Measurements from ENCODE around the gene ISG15. TPM values are rescaled to one million over a fixed set of nuclear protein-coding genes. Genes with fewer than 3 reads are reported as not detected.

Gene ISG15
- total RNA-seq, 6 experiments from 2014 or later: 38.4 to 89.1 (median 42.1) TPM

DNA sequence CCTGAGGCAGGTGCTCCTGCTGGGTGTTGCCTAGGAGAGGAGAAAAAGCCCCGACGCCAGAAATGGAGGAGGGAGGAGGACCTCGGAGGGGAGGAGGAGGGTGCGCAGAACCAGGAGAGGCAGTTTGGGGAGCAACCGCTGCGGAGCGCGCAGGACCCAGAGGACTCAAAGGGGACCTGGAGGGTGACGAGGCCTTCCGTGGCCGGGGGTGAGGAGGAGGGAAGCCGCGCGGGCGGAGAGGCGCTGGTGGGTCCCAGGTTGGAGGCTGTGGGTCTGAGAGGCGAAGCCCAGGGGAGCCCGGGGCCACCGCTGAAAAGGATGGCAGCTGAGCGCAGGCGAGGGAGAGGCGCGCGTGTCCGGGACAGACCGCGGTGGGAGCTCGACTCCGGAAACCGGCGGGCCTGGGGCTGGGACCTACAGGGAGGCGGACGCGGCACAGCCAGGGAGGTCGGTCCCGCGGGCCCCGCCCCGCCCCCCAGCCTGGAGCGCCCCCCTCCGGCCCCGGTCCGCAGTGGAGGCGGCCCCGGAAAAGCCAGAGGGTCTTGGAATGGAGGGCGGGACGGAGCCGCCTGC lies 45.7 kb downstream of the ISG15 start:
- peak overlapping the region; percentile 11; the same call in 1 of the 2 replicates for H3K27ac Mint-ChIP-seq
- H3K9me3 Mint-ChIP-seq: no peaks in the 10 kb centered on the region
- DNase-seq: no peak
- TF ChIP-seq, protein P1, sequence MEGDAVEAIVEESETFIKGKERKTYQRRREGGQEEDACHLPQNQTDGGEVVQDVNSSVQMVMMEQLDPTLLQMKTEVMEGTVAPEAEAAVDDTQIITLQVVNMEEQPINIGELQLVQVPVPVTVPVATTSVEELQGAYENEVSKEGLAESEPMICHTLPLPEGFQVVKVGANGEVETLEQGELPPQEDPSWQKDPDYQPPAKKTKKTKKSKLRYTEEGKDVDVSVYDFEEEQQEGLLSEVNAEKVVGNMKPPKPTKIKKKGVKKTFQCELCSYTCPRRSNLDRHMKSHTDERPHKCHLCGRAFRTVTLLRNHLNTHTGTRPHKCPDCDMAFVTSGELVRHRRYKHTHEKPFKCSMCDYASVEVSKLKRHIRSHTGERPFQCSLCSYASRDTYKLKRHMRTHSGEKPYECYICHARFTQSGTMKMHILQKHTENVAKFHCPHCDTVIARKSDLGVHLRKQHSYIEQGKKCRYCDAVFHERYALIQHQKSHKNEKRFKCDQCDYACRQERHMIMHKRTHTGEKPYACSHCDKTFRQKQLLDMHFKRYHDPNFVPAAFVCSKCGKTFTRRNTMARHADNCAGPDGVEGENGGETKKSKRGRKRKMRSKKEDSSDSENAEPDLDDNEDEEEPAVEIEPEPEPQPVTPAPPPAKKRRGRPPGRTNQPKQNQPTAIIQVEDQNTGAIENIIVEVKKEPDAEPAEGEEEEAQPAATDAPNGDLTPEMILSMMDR (IDR thresholded peaks at IDR 0.05): peak; percentile 80
- peaks cover 9% of the 10 kb centered on the region; the same call in 1 of the 2 replicates for H3K4me1 Mint-ChIP-seq (ENCODE audit: low read depth)
- peaks cover 13% of the 10 kb centered on the region for H3K27me3 Mint-ChIP-seq (ENCODE audit: insufficient read depth)
- peaks cover 7% of the 10 kb centered on the region for H3K36me3 Mint-ChIP-seq (ENCODE audit: low read depth)
- peak overlapping the region; percentile 84 for H3K4me3 Mint-ChIP-seq

- peaks cover 13% of the 10 kb centered on the region for H3K27me3 Mint-ChIP-seq (ENCODE audit: insufficient read depth)
- H3K4me1 Mint-ChIP-seq (ENCODE audit: low read depth): peaks cover 9% of the 10 kb centered on the region; the same call in 1 of the 2 replicates
- DNase-seq: peak; percentile 51
- TF ChIP-seq, protein P1 (IDR thresholded peaks at IDR 0.05): peak; percentile 25
- H3K27ac Mint-ChIP-seq: no peak overlapping the region
- no peaks in the 10 kb centered on the region for H3K9me3 Mint-ChIP-seq
- H3K4me3 Mint-ChIP-seq: peak overlapping the region; percentile 42; the same call in 1 of the 2 replicates
- peaks cover 7% of the 10 kb centered on the region for H3K36me3 Mint-ChIP-seq (ENCODE audit: low read depth)
These were observed 46.4 kb downstream of the ISG15 start for GRCh38 chr1:1059494-1060280.

DNA sequence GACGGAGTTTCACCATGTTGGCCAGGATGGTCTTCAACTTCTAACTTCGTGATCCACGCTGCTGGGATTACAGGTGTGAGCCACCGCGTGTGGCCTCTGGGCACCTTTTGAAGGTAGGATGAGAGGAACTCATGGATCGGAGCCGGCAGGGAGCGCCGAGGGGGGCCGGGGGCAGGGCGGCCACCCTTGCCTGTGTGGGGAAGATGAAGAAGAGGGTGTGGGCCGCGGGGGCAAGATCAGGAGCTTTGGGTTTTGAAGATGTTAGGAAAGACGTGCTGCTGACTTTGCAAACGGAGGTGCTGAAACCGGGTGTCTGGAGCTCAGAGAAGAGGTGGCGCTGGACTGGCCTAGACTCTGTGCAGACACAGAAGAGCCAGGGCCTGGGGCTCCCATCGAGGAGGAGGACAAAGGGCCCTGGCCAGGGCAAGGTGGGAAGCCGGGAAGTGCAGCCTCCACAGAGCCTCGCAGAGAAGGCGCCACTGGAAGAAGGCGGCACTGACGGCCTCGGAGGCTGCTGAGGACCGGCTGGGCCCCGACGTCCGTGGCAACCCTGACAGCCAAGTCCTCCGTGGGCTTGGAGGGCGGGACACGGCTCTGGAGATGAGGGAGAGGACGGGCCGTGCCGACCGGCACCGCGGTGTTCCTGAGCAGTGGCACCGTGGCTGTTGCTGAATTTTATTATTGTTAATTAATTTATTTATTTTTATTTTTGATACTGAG lies 47.1 kb downstream of the ISG15 start:
- no peak for DNase-seq
- Mint-ChIP-seq H3K4me1 (ENCODE audit: low read depth) (peaks cover 9% of the 10 kb centered on the region; the same call in 1 of the 2 replicates), H3K4me3 (peak overlapping the region; percentile 42; the same call in 1 of the 2 replicates), H3K36me3 (ENCODE audit: low read depth) (peaks cover 2% of the 10 kb centered on the region), H3K9me3 (no peaks in the 10 kb centered on the region), H3K27me3 (ENCODE audit: insufficient read depth) (peaks cover 13% of the 10 kb centered on the region), H3K27ac (no peak overlapping the region)
- TF ChIP-seq, protein P1 (IDR thresholded peaks at IDR 0.05): no peak

- TF ChIP-seq, protein P1 (IDR thresholded peaks at IDR 0.05): no peak
- Mint-ChIP-seq H3K36me3 (ENCODE audit: low read depth) (no peaks in the 10 kb centered on the region), H3K27ac (no peak overlapping the region), H3K9me3 (no peaks in the 10 kb centered on the region), H3K27me3 (ENCODE audit: insufficient read depth) (peaks cover 8% of the 10 kb centered on the region), H3K4me1 (ENCODE audit: low read depth) (peaks cover 9% of the 10 kb centered on the region; the same call in 1 of the 2 replicates), H3K4me3 (no peak overlapping the region)
- no peak for DNase-seq
These were observed 48.5 kb downstream of the ISG15 start for GRCh38 chr1:1061682-1062345.

Data from HFFc6 (cell line).